ENCODE measurements around the gene XG.

- TF ChIP-seq CTCF (IDR thresholded peaks at IDR 0.05) (no peak), POLR2A (IDR thresholded peaks at IDR 0.05) (no peak)
Observed at GRCh38 chrX:2841537-2841936, 89.7 kb downstream of the XG start.
